DOHH2 (cell line): ENCODE results near the gene DDX55.
"Not testable (repeated sequence)": the region's sequence is repeated elsewhere in the genome, so short reads cannot be mapped to it uniquely, and the experiment has no call there.

Experiments used
- H3F3A ChIP-seq: fragments of 200-600 bp; sonication (generic), shearing (Covaris generic); 2 replicates; pipeline ENCODE4 v1.6.0; 2016; ENCODE audit warnings: antibody characterized with exemption, mild to moderate bottlenecking; ENCODE audit not compliant: control insufficient read depth, insufficient read depth
- H3K27ac ChIP-seq: fragments of 200-600 bp; sonication (generic); 2 replicates; pipeline ENCODE4 v1.5.1; 2014; ENCODE audit warnings: low read depth, mild to moderate bottlenecking, low read length, moderate library complexity
- H3K27me3 ChIP-seq: fragments of 200-600 bp; sonication (generic); 2 replicates; pipeline ENCODE4 v1.6.1; 2014; ENCODE audit warnings: mild to moderate bottlenecking, low read length, mixed read lengths; ENCODE audit not compliant: control insufficient read depth
- H3K36me3 ChIP-seq: fragments of 200-600 bp; sonication (generic); 2 replicates; pipeline ENCODE4 v1.6.1; 2014; ENCODE audit warnings: mild to moderate bottlenecking, low read length, moderate library complexity, mixed read lengths; ENCODE audit not compliant: control insufficient read depth
- H3K4me1 ChIP-seq: fragments of 200-600 bp; sonication (generic); 2 replicates; pipeline ENCODE4 v1.6.1; 2014; ENCODE audit warnings: mild to moderate bottlenecking, low read length, mixed read lengths; ENCODE audit not compliant: control insufficient read depth
- H3K4me2 ChIP-seq: fragments of 200-600 bp; sonication (generic); 2 replicates; pipeline ENCODE4 v1.6.0; 2014; ENCODE audit warnings: mild to moderate bottlenecking, low read length, moderate library complexity
- H3K4me3 ChIP-seq: fragments of 200-600 bp; sonication (generic); 2 replicates; pipeline ENCODE4 v1.5.1; 2014; ENCODE audit warnings: mild to moderate bottlenecking, low read length, mixed read lengths
- H3K79me2 ChIP-seq: fragments of 200-600 bp; sonication (generic); 2 replicates; pipeline ENCODE4 v1.6.1; 2014; ENCODE audit warnings: mild to moderate bottlenecking, low read length, mixed read lengths; ENCODE audit not compliant: control insufficient read depth
- H3K9me2 ChIP-seq: fragments of 200-600 bp; sonication (generic); replicated peaks from 2 replicates; pipeline ENCODE4 v1.6.1; 2014; ENCODE audit warnings: mild to moderate bottlenecking, low read length, mixed read lengths; ENCODE audit not compliant: control insufficient read depth
- H3K9me3 ChIP-seq: fragments of 200-600 bp; sonication (generic); 2 replicates; pipeline ENCODE4 v1.6.1; 2014; ENCODE audit warnings: antibody characterized with exemption, low read length, mixed read lengths; ENCODE audit not compliant: control insufficient read depth, insufficient read depth
- H4K20me1 ChIP-seq: fragments of 200-600 bp; sonication (generic); 2 replicates; pipeline ENCODE4 v1.6.0; 2014; ENCODE audit warnings: low read depth, mild to moderate bottlenecking, antibody characterized with exemption, low read length, moderate library complexity; ENCODE audit not compliant: control insufficient read depth, insufficient read depth
- CTCF ChIP-seq: fragments of 200-600 bp; sonication (generic); IDR thresholded peaks from one replicate; pipeline ENCODE4 v1.5.1; 2014; ENCODE audit warnings: antibody characterized with exemption, mild to moderate bottlenecking, low read depth, low read length; ENCODE audit not compliant: poor library complexity, severe bottlenecking
- EZH2phosphoT487 ChIP-seq: fragments of 200-600 bp; sonication (generic); IDR thresholded peaks from 2 replicates; pipeline ENCODE4 v1.6.1; 2017; ENCODE audit warnings: borderline replicate concordance, mild to moderate bottlenecking, antibody characterized with exemption, low read length, moderate library complexity, mixed read lengths

DDX55 gene

GRCh38 chr12:123602651-123603195, 824 bp downstream of the DDX55 start:
- TF ChIP-seq EZH2phosphoT487: no peak
- no peak for TF ChIP-seq CTCF
- no peaks in the 10 kb centered on the region for H3K9me3 ChIP-seq
- no peaks in the 10 kb centered on the region for H3K27me3 ChIP-seq
- H4K20me1 ChIP-seq: peaks cover 9% of the 10 kb centered on the region; the same call in 1 of the 2 replicates
- no peaks in the 10 kb centered on the region for H3K9me2 ChIP-seq
- peaks cover 27% of the 10 kb centered on the region for H3K4me1 ChIP-seq
- H3K4me3 ChIP-seq: peak overlapping the region; percentile 98
- peak overlapping the region; percentile 73 for H3K27ac ChIP-seq
- H3F3A ChIP-seq: peaks cover 17% of the 10 kb centered on the region
- peak overlapping the region; percentile 85 for H3K4me2 ChIP-seq
- H3K36me3 ChIP-seq: peaks cover 78% of the 10 kb centered on the region
- peaks cover 80% of the 10 kb centered on the region for H3K79me2 ChIP-seq

GRCh38 chr12:123603495-123603894, 1.6 kb downstream of the DDX55 start:
- H3K4me2 ChIP-seq: peak overlapping the region; percentile 85
- not testable (repeated sequence) for H3K27me3 ChIP-seq, H3K27ac ChIP-seq, H3K9me3 ChIP-seq, H3K9me2 ChIP-seq, H4K20me1 ChIP-seq
- H3K79me2 ChIP-seq: peaks cover 88% of the 10 kb centered on the region
- H3K4me1 ChIP-seq: peaks cover 23% of the 10 kb centered on the region
- peaks cover 10% of the 10 kb centered on the region for H3F3A ChIP-seq
- H3K36me3 ChIP-seq: peaks cover 78% of the 10 kb centered on the region
- peak overlapping the region; percentile 98 for H3K4me3 ChIP-seq

GRCh38 chr12:123607756-123608155, 5.9 kb downstream of the DDX55 start:
- peaks cover 9% of the 10 kb centered on the region; the same call in 1 of the 2 replicates for H4K20me1 ChIP-seq
- peaks cover 92% of the 10 kb centered on the region for H3K36me3 ChIP-seq
- peaks cover 83% of the 10 kb centered on the region for H3K79me2 ChIP-seq

More at GRCh38 chr12:123607756-123608155, 5.9 kb downstream of the DDX55 start:
- H3F3A ChIP-seq: no peaks in the 10 kb centered on the region
- H3K4me3 ChIP-seq: no peak overlapping the region
- H3K4me2 ChIP-seq: no peak overlapping the region
- H3K27ac ChIP-seq: no peak overlapping the region
- peaks cover 17% of the 10 kb centered on the region for H3K4me1 ChIP-seq
- TF ChIP-seq EZH2phosphoT487 (no peak), CTCF (no peak)
- H3K9me3 ChIP-seq: no peaks in the 10 kb centered on the region
- H3K9me2 ChIP-seq: no peaks in the 10 kb centered on the region
- no peaks in the 10 kb centered on the region for H3K27me3 ChIP-seq
